OCI-LY7 (cell line): ENCODE results near the gene OR10R2. TPM values are rescaled to one million over a fixed set of nuclear protein-coding genes. Genes with fewer than 3 reads are reported as not detected.

Source experiments
- BruUV-seq: library from RNA; stranded (reverse); fragments of 400-500 nt; replicated peaks from 2 replicates; lab custom pipeline; 2021; lab: Mats Ljungman, UMichigan
- CTCF ChIA-PET: fragments of 300-600 bp; sonication (Branson Sonifier 250); formaldehyde crosslinking; loops from one replicate; lab custom pipeline; 2022; ENCODE audit warnings: antibody characterized with exemption; ENCODE audit not compliant: unreplicated experiment; lab: Charles Lee
- POLR2A ChIA-PET: fragments of 300-600 bp; sonication (Branson Sonifier 250); formaldehyde crosslinking; loops from one replicate; lab custom pipeline; 2022; ENCODE audit warnings: antibody characterized with exemption; lab: Charles Lee
- DNase-seq: peaks from one replicate; pipeline ENCODE4 v3.0.0-alpha.2; 2015; ENCODE audit warnings: low spot score
- H2AFZ ChIP-seq: fragments of 200-600 bp; sonication (generic), shearing (Covaris generic); 2 replicates; pipeline ENCODE4 v1.6.1; 2014; ENCODE audit warnings: mild to moderate bottlenecking, antibody characterized with exemption, low read length, moderate library complexity
- H3K27ac ChIP-seq: fragments of 200-600 bp; sonication (generic); 2 replicates; pipeline ENCODE4 v1.5.1; 2014; ENCODE audit warnings: mixed run types, low read depth, mild to moderate bottlenecking, moderate library complexity, low read length, inconsistent platforms; ENCODE audit not compliant: poor library complexity, severe bottlenecking
- H3K36me3 ChIP-seq: fragments of 200-600 bp; sonication (generic); 2 replicates; pipeline ENCODE4 v1.6.1; 2014; ENCODE audit warnings: mild to moderate bottlenecking, antibody characterized with exemption, low read length, moderate library complexity, mixed read lengths; ENCODE audit not compliant: insufficient read depth
- H3K4me1 ChIP-seq: fragments of 200-600 bp; sonication (generic); 2 replicates; pipeline ENCODE4 v1.5.1; 2014; ENCODE audit warnings: mild to moderate bottlenecking, low read length; ENCODE audit not compliant: insufficient read depth, poor library complexity, severe bottlenecking
- H3K4me2 ChIP-seq: fragments of 200-600 bp; sonication (generic); 2 replicates; pipeline ENCODE4 v1.6.1; 2014; ENCODE audit warnings: mild to moderate bottlenecking, low read length
- H3K4me3 ChIP-seq: fragments of 200-600 bp; sonication (generic); 2 replicates; pipeline ENCODE4 v1.5.1; 2014; ENCODE audit warnings: mild to moderate bottlenecking, low read depth, low read length; ENCODE audit not compliant: poor library complexity, severe bottlenecking
- H3K79me2 ChIP-seq: fragments of 200-600 bp; sonication (generic); 2 replicates; pipeline ENCODE4 v1.6.1; 2016; ENCODE audit warnings: low read depth, mild to moderate bottlenecking, low read length, moderate library complexity, mixed read lengths; ENCODE audit not compliant: insufficient read depth
- H3K9me2 ChIP-seq: fragments of 200-600 bp; sonication (generic); 2 replicates; pipeline ENCODE4 v1.6.1; 2016; ENCODE audit warnings: mild to moderate bottlenecking, low read length, mixed read lengths; ENCODE audit not compliant: insufficient read depth
- H3K9me3 ChIP-seq: fragments of 200-600 bp; sonication (generic); 2 replicates; pipeline ENCODE4 v1.6.1; 2014; ENCODE audit warnings: mild to moderate bottlenecking, mixed run types, low read length, mixed read lengths
- H4K20me1 ChIP-seq: fragments of 200-600 bp; sonication (generic); 2 replicates; pipeline ENCODE4 v1.6.1; 2014; ENCODE audit warnings: mild to moderate bottlenecking, antibody characterized with exemption, low read length, moderate library complexity, mixed read lengths; ENCODE audit not compliant: insufficient read depth
- EZH2phosphoT487 ChIP-seq: fragments of 200-600 bp; sonication (generic); IDR thresholded peaks from 2 replicates; pipeline ENCODE4 v1.6.1; 2018; ENCODE audit warnings: low read depth, borderline replicate concordance, mild to moderate bottlenecking, mixed run types, antibody characterized with exemption, low read length, moderate library complexity, mixed read lengths
- intact Hi-C: fragments of 100-400 bp; cut with micrococcal nuclease; formaldehyde crosslinking; loops from one replicate; pipeline ENCODE4 v1.10.0; 2022; ENCODE audit not compliant: unreplicated experiment
- total RNA-seq, 2 experiments: library from RNA; depleted of rRNA in 1 of 2; stranded (reverse); fragments of >200 nt in 1 of 2; shearing (Covaris generic) in 1 of 2; gene quantifications; 2 replicates each; pipeline ENCODE4 v1.2.3, GENCODE V29; 2014 to 2022
- TF ChIP-seq, protein P1 (sequence below): fragments of 200-600 bp; sonication (generic); conservative IDR thresholded peaks from 2 replicates; pipeline ENCODE4 v1.5.1; 2014; ENCODE audit warnings: mild to moderate bottlenecking, antibody characterized with exemption, low read length, moderate library complexity, mixed read lengths

OR10R2 gene
- total RNA-seq, 2 experiments from 2014 or later = not detected

GRCh38 chr1:158454537-158454936 lies 17.5 kb upstream of the OR10R2 start:
- no peaks in the 10 kb centered on the region; the same call in 1 of the 2 replicates for H3K9me3 ChIP-seq
- intact Hi-C loops = no loop called here
- no peaks in the 10 kb centered on the region for H3K36me3 ChIP-seq
- H4K20me1 ChIP-seq = no peaks in the 10 kb centered on the region
- H3K27ac ChIP-seq = no peak overlapping the region
- H3K4me1 ChIP-seq = no peaks in the 10 kb centered on the region
- POLR2A ChIA-PET = no interaction called here
- no peak overlapping the region for H3K4me3 ChIP-seq
- no peak overlapping the region for H2AFZ ChIP-seq
- H3K79me2 ChIP-seq = no peaks in the 10 kb centered on the region
- CTCF ChIA-PET = no interaction called here
- DNase-seq = no peak
- H3K4me2 ChIP-seq = no peak overlapping the region
- TF ChIP-seq, protein P1, sequence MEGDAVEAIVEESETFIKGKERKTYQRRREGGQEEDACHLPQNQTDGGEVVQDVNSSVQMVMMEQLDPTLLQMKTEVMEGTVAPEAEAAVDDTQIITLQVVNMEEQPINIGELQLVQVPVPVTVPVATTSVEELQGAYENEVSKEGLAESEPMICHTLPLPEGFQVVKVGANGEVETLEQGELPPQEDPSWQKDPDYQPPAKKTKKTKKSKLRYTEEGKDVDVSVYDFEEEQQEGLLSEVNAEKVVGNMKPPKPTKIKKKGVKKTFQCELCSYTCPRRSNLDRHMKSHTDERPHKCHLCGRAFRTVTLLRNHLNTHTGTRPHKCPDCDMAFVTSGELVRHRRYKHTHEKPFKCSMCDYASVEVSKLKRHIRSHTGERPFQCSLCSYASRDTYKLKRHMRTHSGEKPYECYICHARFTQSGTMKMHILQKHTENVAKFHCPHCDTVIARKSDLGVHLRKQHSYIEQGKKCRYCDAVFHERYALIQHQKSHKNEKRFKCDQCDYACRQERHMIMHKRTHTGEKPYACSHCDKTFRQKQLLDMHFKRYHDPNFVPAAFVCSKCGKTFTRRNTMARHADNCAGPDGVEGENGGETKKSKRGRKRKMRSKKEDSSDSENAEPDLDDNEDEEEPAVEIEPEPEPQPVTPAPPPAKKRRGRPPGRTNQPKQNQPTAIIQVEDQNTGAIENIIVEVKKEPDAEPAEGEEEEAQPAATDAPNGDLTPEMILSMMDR = no peak
- TF ChIP-seq EZH2phosphoT487 = no peak
- BruUV-seq = no TSS peak
- no peaks in the 10 kb centered on the region for H3K9me2 ChIP-seq

- Histone ChIP-seq H3K36me3 (no peaks in the 10 kb centered on the region), H3K4me2 (no peak overlapping the region), H3K4me1 (no peaks in the 10 kb centered on the region), H3K9me2 (no peaks in the 10 kb centered on the region), H4K20me1 (no peaks in the 10 kb centered on the region), H3K9me3 (no peaks in the 10 kb centered on the region), H3K79me2 (no peaks in the 10 kb centered on the region), H2AFZ (no peak overlapping the region), H3K27ac (no peak overlapping the region), H3K4me3 (no peak overlapping the region)
- no peak for DNase-seq
- TF ChIP-seq EZH2phosphoT487 = no peak
- TF ChIP-seq, protein P1 = no peak
- no TSS peak for BruUV-seq
- CTCF ChIA-PET = no interaction called here
- POLR2A ChIA-PET = no interaction called here
- intact Hi-C loops = no loop called here
Measured at GRCh38 chr1:158457246-158457645, 14.8 kb upstream of the OR10R2 start.

GRCh38 chr1:158458263-158458662 lies 13.8 kb upstream of the OR10R2 start:
- intact Hi-C loops = no loop called here
- DNase-seq = no peak
- no peak overlapping the region for H2AFZ ChIP-seq
- no peaks in the 10 kb centered on the region for H3K4me1 ChIP-seq
- no peaks in the 10 kb centered on the region for H3K9me2 ChIP-seq
- H3K9me3 ChIP-seq = no peaks in the 10 kb centered on the region
- CTCF ChIA-PET = no interaction called here
- H4K20me1 ChIP-seq = no peaks in the 10 kb centered on the region
- no peak for TF ChIP-seq EZH2phosphoT487
- TF ChIP-seq, protein P1 = no peak
- BruUV-seq = no TSS peak
- H3K36me3 ChIP-seq = no peaks in the 10 kb centered on the region
- no peak overlapping the region for H3K4me3 ChIP-seq
- POLR2A ChIA-PET = no interaction called here
- no peak overlapping the region for H3K27ac ChIP-seq
- H3K79me2 ChIP-seq = no peaks in the 10 kb centered on the region
- no peak overlapping the region for H3K4me2 ChIP-seq
